ENCODE measurements around the gene TENM4.

DNA sequence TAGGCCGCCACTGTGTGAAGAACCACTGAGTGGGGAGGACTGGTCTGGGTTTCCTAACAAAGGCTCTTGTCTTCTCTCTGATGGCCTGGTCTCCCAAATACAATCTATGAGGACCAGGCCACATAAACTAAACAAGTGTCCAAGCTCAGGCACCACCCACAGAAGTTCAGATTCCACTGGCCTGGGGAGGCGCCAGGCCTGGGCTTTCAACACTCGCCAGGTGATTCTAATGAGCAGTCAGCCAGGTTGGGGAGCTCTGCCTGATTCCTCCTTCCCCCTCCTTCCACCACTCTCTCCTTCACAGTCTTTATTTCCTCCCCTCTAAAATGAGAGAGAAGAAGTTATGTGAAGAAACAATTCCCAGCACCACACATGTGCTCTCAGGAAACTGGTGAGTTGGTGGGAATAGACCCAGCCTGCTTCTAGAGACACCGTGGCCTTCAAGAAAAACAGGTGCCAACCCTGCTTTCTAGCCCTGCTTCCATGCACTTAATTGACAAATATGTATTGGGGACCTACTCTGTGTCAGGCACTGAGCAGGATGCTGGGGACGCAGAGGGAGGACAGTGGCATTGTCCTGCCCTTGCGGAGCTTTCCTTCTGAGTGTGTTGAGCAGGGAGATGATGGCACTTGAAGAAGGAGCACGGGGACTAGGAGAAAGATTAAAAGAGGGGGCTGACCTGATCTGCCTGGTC, 242.5 kb downstream of the TENM4 start:
- TF ChIP-seq POLR2AphosphoS5 (IDR thresholded peaks at IDR 0.05) = no peak
- TF ChIP-seq, protein P1, sequence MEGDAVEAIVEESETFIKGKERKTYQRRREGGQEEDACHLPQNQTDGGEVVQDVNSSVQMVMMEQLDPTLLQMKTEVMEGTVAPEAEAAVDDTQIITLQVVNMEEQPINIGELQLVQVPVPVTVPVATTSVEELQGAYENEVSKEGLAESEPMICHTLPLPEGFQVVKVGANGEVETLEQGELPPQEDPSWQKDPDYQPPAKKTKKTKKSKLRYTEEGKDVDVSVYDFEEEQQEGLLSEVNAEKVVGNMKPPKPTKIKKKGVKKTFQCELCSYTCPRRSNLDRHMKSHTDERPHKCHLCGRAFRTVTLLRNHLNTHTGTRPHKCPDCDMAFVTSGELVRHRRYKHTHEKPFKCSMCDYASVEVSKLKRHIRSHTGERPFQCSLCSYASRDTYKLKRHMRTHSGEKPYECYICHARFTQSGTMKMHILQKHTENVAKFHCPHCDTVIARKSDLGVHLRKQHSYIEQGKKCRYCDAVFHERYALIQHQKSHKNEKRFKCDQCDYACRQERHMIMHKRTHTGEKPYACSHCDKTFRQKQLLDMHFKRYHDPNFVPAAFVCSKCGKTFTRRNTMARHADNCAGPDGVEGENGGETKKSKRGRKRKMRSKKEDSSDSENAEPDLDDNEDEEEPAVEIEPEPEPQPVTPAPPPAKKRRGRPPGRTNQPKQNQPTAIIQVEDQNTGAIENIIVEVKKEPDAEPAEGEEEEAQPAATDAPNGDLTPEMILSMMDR (IDR thresholded peaks at IDR 0.05) = no peak
